GM23248 (cell line): Measurements from ENCODE around the gene QPRT.

Source experiments
- EZH2 ChIP-seq: fragments of 200-600 bp; sonication (generic); IDR thresholded peaks from 2 replicates; pipeline ENCODE4 v1.6.1; 2018; ENCODE audit warnings: antibody characterized with exemption, mild to moderate bottlenecking; ENCODE audit not compliant: insufficient read depth, poor library complexity, severe bottlenecking
- EZH2phosphoT487 ChIP-seq: fragments of 200-600 bp; sonication (generic); IDR thresholded peaks from 2 replicates; pipeline ENCODE4 v1.6.1; 2018; ENCODE audit warnings: antibody characterized with exemption, moderate library complexity, mild to moderate bottlenecking, low read depth; ENCODE audit not compliant: insufficient read depth

GRCh38 chr16:29663807-29664090, 15.2 kb upstream of the QPRT start:
- TF ChIP-seq EZH2 = no peak
- TF ChIP-seq EZH2phosphoT487 = no peak
